Neural cell (in vitro differentiated cells): Measurements from ENCODE around the gene ACTL10.

Experiments used
- CTCF ChIP-seq: fragments of 450-650 bp; IDR thresholded peaks from 2 replicates; pipeline ENCODE4 v1.5.1; 2014; ENCODE audit warnings: antibody characterized with exemption, mild to moderate bottlenecking, moderate library complexity; ENCODE audit not compliant: poor library complexity, severe bottlenecking
- MXI1 ChIP-seq: fragments of 450-650 bp; conservative IDR thresholded peaks from 2 replicates; pipeline ENCODE4 v1.6.1; 2014; ENCODE audit warnings: antibody characterized with exemption, mild to moderate bottlenecking; ENCODE audit not compliant: poor library complexity, severe bottlenecking

DNA sequence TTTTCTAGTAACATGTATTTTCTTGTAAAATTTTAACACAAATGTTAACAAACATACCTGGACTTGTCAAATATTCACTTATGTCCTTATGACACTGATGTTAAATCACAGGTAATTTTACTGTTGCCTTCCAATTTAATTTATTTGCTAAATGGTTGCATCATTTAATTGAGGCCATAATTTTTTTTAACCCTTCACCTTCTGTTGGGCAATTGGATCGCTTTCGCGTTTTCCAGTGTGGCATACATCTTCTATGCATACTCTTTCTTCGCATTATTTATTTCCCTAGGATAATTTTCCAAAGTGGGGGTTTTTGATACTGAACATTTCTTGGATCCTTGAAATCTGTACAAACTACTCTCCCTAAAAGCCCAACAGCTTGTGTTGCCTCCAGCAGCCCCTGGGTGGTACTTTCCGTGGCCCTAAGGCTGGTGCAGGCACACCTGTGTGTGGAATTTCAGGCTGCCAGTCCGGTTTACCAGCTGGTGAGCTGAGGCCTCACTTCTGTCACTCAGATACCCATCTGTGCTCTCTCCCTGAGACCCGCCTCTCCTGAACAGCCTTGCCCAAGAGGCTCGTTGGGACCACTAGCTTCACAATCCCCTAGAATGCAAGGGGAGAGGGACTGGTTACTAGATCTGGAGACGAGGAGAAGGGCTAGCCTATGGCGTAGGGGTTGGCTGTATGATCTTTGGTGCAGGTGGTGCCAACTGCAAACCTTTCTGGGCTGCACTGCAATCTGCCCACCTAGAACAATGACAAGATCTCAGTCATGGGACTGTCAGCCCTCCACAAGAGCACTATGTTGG lies 15.8 kb upstream of the ACTL10 start:
- TF ChIP-seq CTCF = no peak
- TF ChIP-seq MXI1 = no peak
